NCI-H128 (cell line): ENCODE results near the gene SRL.
"Not testable (repeated sequence)": the region's sequence is repeated elsewhere in the genome, so short reads cannot be mapped to it uniquely, and the experiment has no call there.

ENCODE experiments used
- DNase-seq: peaks from one replicate; lab custom pipeline; 2025; ENCODE audit not compliant: unreplicated experiment; lab: John Stamatoyannopoulos, UW

SRL gene

DNA sequence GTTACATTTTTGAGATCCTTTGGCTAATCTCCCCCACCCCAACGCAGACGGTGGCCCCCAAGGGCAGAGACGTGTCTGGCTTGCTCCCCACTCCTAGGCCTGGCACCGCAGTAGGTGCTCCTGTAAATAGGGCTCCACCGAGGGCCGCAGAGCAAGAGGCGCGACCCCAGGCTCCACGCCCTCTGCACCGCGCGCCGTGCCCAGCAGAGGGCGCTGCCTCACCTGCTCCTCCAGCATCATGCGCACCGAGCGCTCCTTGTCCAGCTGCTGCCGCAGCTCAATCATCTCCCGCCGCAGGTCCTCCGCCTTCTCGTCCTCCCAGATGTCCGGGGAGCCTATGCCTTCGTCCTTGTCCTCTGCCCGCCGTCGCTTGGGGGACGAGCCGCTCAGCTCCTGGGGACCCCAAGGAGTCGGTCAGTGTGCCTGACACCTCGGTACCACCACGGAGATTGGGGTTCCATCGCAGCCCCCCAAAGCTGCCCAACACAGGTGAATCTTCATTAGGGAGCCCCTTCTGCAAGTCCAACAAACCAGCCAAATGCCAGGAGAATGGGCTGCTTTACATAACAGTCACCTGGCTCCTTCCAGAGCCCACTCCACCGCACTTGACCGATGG is 19.8 kb upstream of the SRL start:
- DNase-seq = no peak

DNA sequence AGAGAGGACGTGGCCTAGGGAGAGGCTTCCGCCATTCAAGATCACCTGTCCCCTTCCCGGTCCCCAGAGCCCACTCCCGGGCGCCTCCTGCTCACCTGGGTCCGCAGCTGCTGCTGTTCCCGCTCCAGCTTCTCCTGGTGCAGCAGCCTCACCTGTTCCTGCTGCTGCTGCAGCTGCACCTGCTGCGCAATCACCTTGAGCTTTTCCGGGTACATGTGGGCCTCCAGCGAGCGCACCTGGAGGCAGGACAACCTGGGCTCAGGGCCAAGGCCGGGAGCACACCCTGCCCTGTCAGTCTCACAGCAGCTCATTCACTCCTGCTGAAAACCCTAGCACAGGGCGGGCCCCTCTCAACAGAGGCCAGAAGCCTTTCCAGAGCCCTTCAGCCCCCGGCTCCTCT is 18.5 kb upstream of the SRL start:
- DNase-seq = peak; percentile 54

DNA sequence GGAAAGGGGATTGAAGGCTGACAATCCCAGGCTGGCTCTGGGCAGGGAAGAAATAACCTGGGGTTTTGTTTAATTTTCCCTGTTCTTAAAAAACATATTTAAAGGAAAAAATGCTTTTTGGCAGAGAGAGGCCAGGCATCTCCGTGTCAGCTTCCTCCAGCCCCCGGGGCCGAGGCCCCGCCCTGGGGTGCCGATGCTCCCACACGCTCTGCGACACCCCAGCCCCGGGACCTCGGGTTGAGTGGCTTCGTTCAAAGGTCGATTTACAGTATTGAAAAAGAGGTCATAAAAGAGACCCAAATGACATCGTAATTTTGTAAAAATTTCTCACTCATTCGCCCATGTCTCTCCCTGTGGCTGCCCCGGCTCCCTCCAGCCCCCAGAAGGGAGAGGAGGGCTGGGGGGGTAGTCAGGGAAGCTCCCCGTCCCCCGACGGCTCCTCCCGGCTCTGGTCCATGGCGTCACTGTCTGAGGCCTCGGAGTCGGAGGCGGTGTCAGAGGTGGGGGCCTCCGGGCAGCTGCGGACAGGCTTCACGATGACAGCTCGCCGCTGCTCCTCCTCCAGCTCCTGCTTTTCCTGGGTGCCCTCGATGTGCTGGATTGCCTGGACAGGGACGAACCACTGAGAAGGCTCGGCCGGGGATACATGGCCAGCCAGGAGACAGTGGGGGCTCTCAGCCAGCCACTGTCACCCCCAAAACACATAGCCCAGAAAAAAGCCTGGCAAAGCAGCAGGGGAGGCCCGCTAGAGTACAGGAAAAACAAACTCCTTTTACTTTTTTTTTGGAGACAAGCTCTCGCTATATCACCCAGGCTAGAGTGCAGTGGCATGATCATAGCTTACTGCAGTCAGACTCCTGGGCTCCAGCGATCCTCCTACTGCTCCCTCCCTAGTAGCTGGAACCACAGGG is 16.0 kb upstream of the SRL start:
- no peak for DNase-seq

DNA sequence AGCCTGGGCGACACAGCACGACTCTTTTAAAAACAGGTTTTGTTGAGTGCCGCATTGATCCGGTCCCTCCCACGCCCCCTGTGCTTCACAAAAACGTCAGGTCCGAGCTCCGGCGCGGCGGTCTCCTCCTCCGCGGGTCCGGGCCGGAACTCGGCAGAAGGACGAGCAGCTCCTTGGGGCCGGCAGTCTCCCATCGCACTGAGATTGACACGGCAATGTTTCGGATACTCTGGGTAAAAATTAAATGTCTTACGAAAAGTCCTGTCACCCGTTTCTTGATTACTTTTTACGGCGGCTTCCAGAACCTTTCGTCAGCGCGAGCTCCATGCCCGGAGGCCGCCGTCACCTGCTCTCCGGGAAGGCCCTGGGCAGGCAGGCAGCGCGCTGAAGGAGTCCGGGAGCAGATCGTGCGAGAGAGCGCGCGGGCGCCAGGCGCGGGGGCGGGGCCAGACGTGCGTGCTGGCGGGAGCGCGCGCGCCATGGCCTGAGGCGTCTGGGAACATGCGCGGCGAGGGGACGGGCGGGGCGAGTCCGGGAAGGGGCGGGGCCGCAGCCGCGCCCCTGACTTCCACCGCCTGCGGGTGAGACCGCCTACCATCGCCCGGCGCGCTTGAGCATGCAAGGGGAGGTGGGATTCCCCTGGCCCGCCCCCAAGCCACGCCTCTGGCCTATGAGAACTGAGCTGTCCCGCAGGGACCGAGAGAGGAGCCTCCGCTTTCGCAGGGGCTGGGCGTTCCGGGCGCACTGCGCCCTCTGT is 11.7 kb upstream of the SRL start:
- DNase-seq = peak; percentile 96

DNA sequence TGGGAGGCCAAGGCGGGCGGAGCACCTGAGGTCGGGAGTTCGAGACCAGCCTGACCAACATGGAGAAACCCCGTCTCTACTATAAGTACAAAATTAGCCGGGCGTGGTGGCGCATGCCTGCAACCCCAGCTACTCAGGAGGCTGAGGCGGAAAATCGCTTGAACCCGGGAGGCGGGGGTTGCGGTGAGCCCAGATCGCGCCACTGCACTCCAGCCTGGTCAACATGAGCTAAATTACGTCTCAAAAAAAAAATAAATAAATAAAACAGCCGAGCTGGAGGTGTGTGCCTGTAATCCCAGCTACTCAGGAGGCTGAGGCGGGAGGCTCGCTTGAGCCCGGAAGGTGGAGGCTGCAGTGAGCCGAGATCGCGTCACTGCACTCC is 11.1 kb upstream of the SRL start:
- DNase-seq = not testable (repeated sequence)

DNA sequence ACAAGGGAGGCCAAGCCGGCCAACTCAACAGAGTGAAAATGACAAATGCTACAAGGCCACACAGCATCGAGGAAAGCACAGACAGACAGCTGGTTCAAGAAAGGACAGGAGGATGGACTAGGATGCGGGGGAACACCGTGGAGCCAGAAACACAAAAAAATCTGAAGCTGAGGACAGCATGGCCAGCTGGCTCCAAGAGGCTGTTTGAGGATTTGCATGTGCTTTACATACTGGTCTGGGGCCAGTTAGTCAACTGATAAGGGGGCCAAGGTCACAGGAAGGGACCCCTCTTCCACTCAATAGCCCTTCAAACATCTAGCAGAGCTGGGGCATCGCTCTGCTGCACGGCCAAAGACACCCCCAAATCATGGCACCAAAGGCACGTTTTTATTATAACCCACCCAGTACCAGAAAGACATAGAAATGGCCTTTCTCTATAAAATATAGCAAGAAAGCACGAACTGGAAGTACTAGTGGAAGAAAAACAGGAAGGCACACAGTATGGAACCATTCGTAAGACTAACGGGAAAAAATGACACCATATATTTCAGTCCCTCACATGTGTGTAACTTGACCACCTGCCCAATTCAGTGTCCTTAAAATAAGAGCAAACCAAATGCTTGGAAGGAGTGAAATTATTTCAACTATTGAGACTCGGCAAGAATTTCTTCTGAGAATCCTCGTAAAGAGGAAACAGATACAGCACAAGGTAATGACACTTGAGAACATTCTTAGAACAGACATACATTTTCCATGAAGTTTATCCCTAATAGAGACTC is 7.8 kb upstream of the SRL start:
- DNase-seq = no peak

DNA sequence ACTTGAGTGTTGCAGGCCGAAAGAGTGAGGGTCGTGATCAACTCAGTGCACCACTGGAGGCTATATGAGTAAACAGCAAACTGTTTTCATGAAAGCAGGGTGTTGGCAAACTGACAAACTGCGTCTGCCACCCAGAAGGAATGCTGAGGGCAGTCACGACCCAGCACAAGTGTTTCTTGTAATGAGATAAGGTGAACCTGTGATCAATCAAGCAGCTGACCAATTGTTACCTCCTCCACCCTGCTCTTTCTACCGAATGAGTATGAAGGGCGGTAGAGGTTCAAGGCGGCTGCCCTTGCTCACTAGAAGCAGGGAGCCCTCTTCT is 5.5 kb upstream of the SRL start:
- no peak for DNase-seq

DNA sequence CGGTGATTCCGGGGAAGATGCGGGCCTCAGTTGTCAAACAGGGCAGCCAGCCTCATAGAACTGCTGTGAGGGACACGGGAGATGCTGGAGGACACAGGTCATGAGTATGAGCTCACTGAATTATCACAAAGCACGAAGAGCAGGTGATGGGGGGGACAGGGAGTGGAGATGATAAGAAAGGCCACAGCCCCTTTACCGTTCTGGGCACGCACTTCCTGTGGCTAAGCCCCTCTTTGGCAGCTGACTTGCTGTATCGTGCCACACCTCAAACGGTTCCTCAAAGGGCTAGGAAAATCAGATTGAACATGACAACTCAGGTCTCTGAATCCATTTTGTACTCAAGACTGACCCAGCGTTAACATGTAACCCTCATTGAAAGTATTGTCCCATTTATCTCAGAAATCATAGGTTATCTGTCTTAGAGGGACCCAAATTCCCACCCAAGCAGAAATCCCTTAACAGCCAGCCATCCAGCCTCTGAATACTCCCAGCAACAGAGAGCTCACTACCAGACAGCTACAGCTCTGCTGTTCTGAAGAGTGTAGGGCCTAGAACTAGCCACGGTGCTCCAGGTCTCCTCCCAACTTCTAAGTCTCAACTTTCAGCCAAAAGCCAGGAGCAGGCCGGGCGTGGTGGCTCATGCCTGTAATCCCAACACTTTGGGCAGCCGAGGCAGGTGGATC is 5.0 kb upstream of the SRL start:
- no peak for DNase-seq

DNA sequence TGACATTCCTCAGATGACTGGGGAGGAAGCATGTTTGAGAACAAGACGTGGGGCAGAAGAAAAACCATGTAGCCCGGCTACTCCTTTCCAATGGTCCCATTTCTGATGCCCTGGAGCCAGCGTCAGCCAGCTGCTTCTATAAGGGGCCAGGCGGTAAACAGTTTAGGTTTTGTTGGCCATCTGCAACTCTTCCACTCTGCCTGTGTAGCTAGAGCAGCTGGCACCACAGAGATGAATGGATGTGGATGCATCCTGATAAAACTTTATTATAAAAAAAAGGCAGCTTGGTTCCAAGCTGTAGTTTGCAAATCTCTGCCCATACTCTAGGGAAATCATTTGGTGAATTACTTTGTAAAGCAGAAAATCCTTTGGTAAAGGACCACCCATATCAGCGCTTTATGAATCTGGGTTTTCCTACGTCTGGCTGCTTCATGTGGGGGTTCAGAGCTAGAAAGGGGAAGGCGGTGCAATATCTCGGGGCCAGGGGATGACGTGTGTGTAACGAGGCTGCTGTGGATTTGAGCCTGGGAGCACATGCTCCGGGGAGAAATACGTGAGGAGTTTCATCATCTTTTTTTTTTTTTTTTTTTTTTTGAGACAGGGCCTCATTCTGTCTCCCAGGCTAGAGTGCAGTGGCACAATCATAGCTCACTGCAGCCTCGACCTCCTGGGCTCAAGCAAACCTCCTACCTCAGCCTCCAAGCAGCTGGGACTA is 3.4 kb upstream of the SRL start:
- DNase-seq = no peak

DNA sequence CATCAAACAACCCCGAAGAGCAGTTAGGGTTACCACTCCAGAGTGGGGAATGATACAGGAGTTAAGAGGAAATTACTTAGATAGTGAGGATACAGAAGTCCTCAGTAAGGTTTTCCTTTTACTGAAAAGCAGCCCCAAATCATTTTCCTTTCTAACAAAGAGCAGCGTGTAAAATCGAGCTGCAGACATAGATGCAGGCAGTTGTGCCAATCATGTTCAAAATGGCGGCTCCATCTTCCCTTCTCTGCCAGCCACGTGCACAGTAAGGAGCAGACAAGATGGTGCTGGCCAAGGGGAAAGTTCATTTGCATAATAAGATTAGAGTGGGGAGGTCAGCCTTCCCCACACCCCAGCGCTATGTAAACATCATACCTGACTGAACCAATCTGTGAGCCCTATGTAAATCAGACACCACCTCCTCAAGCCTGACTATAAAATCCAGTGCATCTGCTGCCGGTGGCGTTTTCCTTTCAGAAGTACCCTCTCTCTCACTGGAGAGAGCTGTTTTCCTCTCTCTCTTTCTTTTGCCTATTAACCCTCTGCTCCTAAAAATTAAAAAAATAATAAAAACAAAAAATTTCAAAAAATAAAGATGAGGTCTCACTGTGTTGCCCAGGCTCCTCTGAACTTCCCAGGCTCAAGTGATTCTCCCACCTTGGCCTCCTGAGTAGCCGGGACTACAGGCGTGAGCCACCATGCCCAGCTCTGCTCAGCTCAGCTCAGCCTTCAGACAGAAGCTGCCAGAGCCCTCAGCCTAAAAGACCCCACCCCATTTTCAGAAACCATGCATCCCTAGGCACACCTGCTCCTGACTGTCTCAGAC is 2.6 kb upstream of the SRL start:
- DNase-seq = no peak

DNA sequence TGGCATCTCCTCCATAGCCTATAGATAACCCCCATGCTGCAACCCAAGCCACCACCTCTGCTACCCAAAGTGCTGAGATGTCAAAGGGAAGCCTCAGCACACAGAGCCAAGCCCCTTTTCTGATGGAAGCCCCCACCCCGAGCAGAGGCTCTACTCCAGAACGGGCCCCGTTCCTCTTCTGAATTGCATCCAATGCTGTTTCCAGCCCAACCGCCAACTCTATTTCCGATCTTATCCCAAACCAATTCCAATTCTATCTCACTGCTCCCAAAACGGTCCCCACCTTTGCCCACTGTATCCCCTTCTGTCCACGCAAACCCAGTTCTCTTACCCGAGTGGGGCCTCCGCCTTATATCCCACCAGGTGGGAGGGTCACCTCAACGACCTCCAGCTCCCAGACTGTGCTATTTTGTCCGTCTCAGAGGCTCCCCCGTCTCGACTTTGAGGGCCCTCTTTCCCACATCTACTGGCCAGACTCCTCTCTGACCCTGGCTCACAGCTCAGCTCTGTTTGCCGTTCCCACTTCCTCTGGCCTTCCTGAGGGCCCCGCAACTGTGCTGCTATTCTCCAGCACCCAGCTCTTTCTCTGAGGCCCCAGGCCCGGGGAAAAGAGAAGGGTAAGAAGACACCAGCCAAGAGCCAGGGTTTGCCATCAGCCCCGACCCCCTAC is 487 bp downstream of the SRL start:
- DNase-seq = no peak

DNA sequence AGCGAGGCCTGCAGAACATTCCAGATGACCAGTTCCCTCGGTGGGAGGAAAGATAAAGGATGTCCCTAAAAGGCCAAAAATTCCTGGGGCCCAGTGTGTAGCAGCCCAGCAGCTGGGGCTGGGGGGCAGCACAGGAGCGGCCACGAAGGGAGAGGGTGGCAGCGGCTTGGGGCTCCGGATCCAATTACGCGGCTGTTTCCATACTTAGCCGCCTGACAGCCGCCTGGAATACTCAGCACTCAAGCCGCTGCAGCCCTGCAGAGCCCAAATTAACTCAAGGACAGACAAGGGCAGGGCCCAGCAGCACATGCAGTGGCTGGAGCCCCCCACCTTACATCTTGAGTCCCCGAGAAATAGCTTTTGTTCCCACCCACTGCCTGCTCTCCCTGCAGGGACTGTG is 1.3 kb downstream of the SRL start:
- DNase-seq = no peak

DNA sequence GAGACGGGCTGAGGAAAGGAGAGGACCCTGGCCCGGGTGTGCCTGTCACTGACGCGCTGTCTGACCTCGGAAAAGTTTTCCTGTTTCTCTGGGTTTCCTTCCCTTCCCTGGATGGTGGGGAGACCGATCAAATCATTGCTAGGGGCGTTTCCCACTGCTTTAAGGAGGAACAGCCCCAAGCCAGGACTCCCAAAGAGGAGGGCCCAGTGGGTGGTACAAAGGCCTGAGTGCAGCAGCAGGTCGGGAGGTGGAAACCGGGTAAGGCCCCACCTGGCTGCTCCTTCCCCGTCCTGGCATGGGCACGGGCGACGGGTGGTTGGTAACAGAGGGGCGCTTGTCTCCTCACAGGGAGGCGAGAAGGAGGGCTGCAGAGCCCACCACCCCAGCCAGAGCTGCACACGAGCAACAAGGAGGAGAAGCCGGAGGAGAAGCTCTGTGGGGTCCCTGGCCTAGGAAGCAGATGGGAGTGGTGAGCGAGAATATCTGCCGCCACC is 2.2 kb downstream of the SRL start:
- DNase-seq = no peak

DNA sequence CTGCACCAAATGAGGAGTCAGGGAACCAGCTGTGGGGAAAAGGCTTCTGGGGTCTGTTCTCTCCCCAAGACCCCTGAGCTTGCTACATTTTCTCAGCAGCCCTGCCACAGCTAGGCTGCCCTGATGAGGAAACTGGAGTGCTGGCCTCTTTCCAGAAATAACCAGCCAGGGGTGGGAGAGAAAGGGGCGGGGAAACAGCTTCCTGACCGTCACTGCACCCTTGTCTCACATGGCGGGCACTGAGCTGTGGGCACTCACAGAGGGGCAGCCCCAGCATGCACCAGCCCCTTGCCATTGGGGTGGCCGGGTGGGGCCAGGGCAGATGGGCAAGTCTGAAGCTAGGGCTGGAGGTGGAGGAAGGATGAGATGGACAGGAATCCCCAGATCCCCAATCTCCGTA is 2.9 kb downstream of the SRL start:
- no peak for DNase-seq

DNA sequence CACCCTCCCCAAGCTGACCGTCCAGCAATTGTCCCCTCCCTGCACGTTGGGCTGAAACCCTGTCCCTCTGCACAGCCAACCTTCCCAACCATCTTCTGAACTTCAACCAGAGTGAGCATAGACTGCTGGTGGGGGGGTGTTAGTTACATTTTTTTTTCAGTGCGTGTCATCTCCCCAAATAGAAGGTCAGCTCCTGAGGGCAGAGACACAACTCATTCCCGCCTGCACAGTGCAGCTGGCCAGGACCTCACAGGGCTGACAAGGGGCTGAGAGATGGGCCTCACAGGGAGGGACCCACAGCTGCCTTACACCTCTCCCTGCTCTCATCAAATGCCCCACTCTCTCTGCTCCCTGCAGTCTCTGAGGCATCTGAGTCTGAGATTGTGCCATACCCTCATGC is 8.4 kb downstream of the SRL start:
- DNase-seq = no peak

DNA sequence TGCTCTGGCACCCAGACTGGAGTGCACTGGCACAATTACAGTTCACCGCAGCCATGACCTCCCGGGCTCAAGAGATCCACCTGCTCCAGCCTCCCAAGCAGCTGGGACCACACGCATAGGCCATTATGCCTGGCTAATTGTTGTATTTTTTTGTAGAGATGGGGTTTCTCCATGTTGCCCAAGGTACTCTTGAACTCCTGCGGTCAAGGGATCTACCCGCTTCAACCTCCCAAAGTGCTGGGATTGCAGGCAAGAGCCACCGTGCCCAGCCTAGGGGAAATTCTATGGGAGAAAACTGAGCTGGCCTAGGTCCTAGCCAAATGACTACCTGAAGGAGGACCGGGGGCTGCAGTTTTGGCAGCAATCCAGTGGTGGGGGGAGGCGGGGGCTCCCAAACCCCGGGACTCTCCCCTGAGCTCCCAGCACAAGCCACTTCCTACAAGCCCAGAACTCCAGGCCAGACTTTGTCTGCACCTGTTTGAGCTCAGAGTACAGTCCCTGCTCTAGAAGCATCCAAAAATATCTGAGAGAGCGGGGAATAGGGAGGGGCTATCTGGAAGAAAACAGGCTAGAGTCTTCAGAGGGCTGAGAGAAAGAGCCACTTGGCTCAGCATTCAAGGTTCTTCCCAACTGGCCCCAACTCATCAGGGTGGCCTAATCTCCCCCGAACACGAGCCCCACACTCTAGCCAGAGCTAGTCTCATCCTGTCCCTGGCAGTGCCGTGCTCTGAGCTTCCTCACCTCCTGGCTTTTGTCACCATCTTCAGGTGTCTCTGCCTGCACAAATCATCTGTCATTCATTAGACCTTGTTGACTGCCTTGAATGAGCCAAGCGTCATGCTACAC is 9.1 kb downstream of the SRL start:
- no peak for DNase-seq

DNA sequence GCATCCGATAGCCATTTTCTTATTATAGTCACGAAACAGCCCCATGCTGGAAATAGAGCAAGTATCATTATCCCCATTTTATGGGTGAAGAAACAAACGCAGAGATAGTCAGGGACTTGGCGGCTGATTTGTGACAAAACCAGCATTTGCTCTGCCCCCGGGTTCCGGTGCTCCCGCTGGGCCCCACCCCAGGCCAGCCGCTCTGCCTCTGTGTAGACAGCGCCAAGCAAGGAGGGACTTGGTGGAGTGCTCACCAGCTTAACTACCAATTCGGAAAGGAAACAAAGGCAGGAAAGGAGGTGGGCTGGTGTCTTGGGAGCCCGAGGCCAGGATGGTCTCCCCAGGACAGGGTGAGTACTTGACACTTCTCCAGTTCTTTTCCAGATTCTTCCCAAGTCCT is 10.0 kb downstream of the SRL start:
- DNase-seq = no peak

DNA sequence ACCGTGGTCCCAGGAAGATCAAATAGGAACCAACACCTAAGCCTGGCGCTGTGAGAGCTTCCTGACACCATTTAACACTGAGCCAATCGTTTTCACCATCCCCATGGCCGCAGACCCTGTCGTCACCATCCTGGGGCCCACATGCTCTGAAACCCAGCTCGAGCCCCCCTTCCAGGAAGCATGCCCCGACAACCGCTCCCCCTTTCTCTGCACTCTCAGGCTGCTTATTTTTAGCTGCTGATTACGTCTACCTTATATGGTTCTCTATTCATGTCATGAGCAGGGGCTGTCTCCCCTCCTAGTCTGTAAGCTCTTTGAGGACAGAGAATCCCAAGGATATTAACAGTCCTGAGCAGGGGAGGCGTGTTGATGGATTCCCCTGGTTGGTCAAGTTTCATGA is 10.5 kb downstream of the SRL start:
- DNase-seq = no peak
